MM.1S (cell line): Measurements from ENCODE around the gene POTEG.
"Not testable (repeated sequence)": the region's sequence is repeated elsewhere in the genome, so short reads cannot be mapped to it uniquely, and the experiment has no call there.

Source experiments
- CTCF ChIP-seq: fragments of 300-600 bp; sonication (generic); IDR thresholded peaks from 2 replicates; pipeline ENCODE4 v1.5.1; 2016; ENCODE audit warnings: antibody characterized with exemption, low read length, mixed read lengths
- EZH2 ChIP-seq: fragments of 300-600 bp; sonication (generic); optimal IDR thresholded peaks from 2 replicates; pipeline ENCODE3; 2017; ENCODE audit warnings: low read depth, mild to moderate bottlenecking, antibody characterized with exemption, low read length, mixed read lengths
- EZH2phosphoT487 ChIP-seq: fragments of 300-600 bp; sonication (generic); IDR thresholded peaks from 2 replicates; pipeline ENCODE4 v1.6.1; 2018; ENCODE audit warnings: antibody characterized with exemption, low read length

- not testable (repeated sequence) for TF ChIP-seq CTCF, EZH2, EZH2phosphoT487
Measured at GRCh38 chr14:19372813-19373500, 61.2 kb downstream of the POTEG start.
